ENCODE results near the gene MTHFR.

The MTHFR gene

GRCh38 chr1:11833900-11834299 lies 28.1 kb upstream of the MTHFR start:
- WGBS (ENCODE audit: extremely low coverage, insufficient coverage, insufficient read length): no CpG with 5 or more reads among the region's 13 CpGs
- Histone ChIP-seq H4K91ac (ENCODE audit: low read depth, low read length) (no peak overlapping the region), H3K79me2 (ENCODE audit: control insufficient read depth, insufficient read depth, low read length, poor library complexity) (no peaks in the 10 kb centered on the region), H3K4me3 (ENCODE audit: low read depth, low read length) (no peak overlapping the region), H3K4me2 (ENCODE audit: low read length) (no peak overlapping the region), H3K4ac (ENCODE audit: low read depth, low read length) (no peak overlapping the region), H4K12ac (ENCODE audit: low read depth, low read length) (no peak overlapping the region), H3K14ac (ENCODE audit: low read length) (no peak overlapping the region), H3K79me1 (ENCODE audit: low read length) (no peaks in the 10 kb centered on the region), H3K9me3 (ENCODE audit: insufficient read depth, low read depth, low read length) (peaks cover 4% of the 10 kb centered on the region), H2AFZ (ENCODE audit: insufficient read depth, low read length, poor library complexity) (no peak overlapping the region), H2BK120ac (ENCODE audit: insufficient read depth, low read length, poor library complexity) (no peak overlapping the region), H3K18ac (ENCODE audit: low read length) (no peak overlapping the region), H3K27ac (ENCODE audit: low read depth, low read length) (no peak overlapping the region), H3K4me1 (ENCODE audit: control insufficient read depth in 1 of 2, insufficient read depth in 2 of 2, low read length in 2 of 2) (no peaks in the 10 kb centered on the region), H3K9ac (ENCODE audit: low read length) (no peak overlapping the region), H3K23ac (ENCODE audit: low read length) (no peak overlapping the region), H2BK5ac (ENCODE audit: low read depth, low read length, poor library complexity) (no peak overlapping the region), H2BK12ac (ENCODE audit: low read length) (no peak overlapping the region), H3K27me3 (ENCODE audit: insufficient read depth, low read length) (no peaks in the 10 kb centered on the region), H2AK5ac (ENCODE audit: low read length) (no peak overlapping the region), H3K36me3 (ENCODE audit: control insufficient read depth in 1 of 2, insufficient read depth in 2 of 2, low read length in 2 of 2) (peaks cover 76 to 84% of the 10 kb centered on the region in 2 experiments), H4K8ac (ENCODE audit: low read depth, low read length) (no peak overlapping the region)
- no peak for DNase-seq

GRCh38 chr1:11833497-11833896 lies 27.7 kb upstream of the MTHFR start:
- Histone ChIP-seq H2BK12ac (ENCODE audit: low read length) (no peak overlapping the region), H3K4ac (ENCODE audit: low read depth, low read length) (no peak overlapping the region), H3K14ac (ENCODE audit: low read length) (no peak overlapping the region), H3K9ac (ENCODE audit: low read length) (no peak overlapping the region), H3K4me3 (ENCODE audit: low read depth, low read length) (no peak overlapping the region), H4K12ac (ENCODE audit: low read depth, low read length) (no peak overlapping the region), H3K27me3 (ENCODE audit: insufficient read depth, low read length) (no peaks in the 10 kb centered on the region), H2BK120ac (ENCODE audit: insufficient read depth, low read length, poor library complexity) (no peak overlapping the region), H3K79me2 (ENCODE audit: control insufficient read depth, insufficient read depth, low read length, poor library complexity) (no peaks in the 10 kb centered on the region), H3K4me2 (ENCODE audit: low read length) (no peak overlapping the region), H3K4me1 (ENCODE audit: control insufficient read depth in 1 of 2, insufficient read depth in 2 of 2, low read length in 2 of 2) (no peaks in the 10 kb centered on the region), H3K18ac (ENCODE audit: low read length) (no peak overlapping the region), H2BK5ac (ENCODE audit: low read depth, low read length, poor library complexity) (no peak overlapping the region), H3K36me3 (ENCODE audit: control insufficient read depth in 1 of 2, insufficient read depth in 2 of 2, low read length in 2 of 2) (peaks cover 78 to 85% of the 10 kb centered on the region in 2 experiments), H2AFZ (ENCODE audit: insufficient read depth, low read length, poor library complexity) (no peak overlapping the region), H2AK5ac (ENCODE audit: low read length) (no peak overlapping the region), H3K27ac (ENCODE audit: low read depth, low read length) (no peak overlapping the region), H4K8ac (ENCODE audit: low read depth, low read length) (no peak overlapping the region), H3K23ac (ENCODE audit: low read length) (no peak overlapping the region), H3K79me1 (ENCODE audit: low read length) (no peaks in the 10 kb centered on the region), H4K91ac (ENCODE audit: low read depth, low read length) (no peak overlapping the region), H3K9me3 (ENCODE audit: insufficient read depth, low read depth, low read length) (peaks cover 4% of the 10 kb centered on the region)
- no CpG with 5 or more reads among the region's 8 CpGs for whole genome bisulfite sequencing (ENCODE audit: extremely low coverage, insufficient coverage, insufficient read length)
- no peak for DNase-seq

GRCh38 chr1:11831945-11832725 lies 26.4 kb upstream of the MTHFR start:
- Histone ChIP-seq H4K91ac (ENCODE audit: low read depth, low read length) (no peak overlapping the region), H3K4ac (ENCODE audit: low read depth, low read length) (no peak overlapping the region), H3K27ac (ENCODE audit: low read depth, low read length) (no peak overlapping the region), H3K36me3 (ENCODE audit: control insufficient read depth in 1 of 2, insufficient read depth in 2 of 2, low read length in 2 of 2) (peaks cover 77 to 85% of the 10 kb centered on the region in 2 experiments), H4K12ac (ENCODE audit: low read depth, low read length) (no peak overlapping the region), H3K14ac (ENCODE audit: low read length) (no peak overlapping the region), H3K4me3 (ENCODE audit: low read depth, low read length) (no peak overlapping the region), H3K9ac (ENCODE audit: low read length) (no peak overlapping the region), H2BK5ac (ENCODE audit: low read depth, low read length, poor library complexity) (no peak overlapping the region), H2AFZ (ENCODE audit: insufficient read depth, low read length, poor library complexity) (no peak overlapping the region), H2BK120ac (ENCODE audit: insufficient read depth, low read length, poor library complexity) (no peak overlapping the region), H3K23ac (ENCODE audit: low read length) (no peak overlapping the region), H3K4me1 (ENCODE audit: control insufficient read depth in 1 of 2, insufficient read depth in 2 of 2, low read length in 2 of 2) (no peaks in the 10 kb centered on the region), H3K4me2 (ENCODE audit: low read length) (no peak overlapping the region), H2BK12ac (ENCODE audit: low read length) (no peak overlapping the region), H4K8ac (ENCODE audit: low read depth, low read length) (no peak overlapping the region), H3K79me1 (ENCODE audit: low read length) (no peaks in the 10 kb centered on the region), H3K18ac (ENCODE audit: low read length) (no peak overlapping the region), H3K9me3 (ENCODE audit: insufficient read depth, low read depth, low read length) (peaks cover 2% of the 10 kb centered on the region), H3K27me3 (ENCODE audit: insufficient read depth, low read length) (no peaks in the 10 kb centered on the region), H3K79me2 (ENCODE audit: control insufficient read depth, insufficient read depth, low read length, poor library complexity) (no peaks in the 10 kb centered on the region), H2AK5ac (ENCODE audit: low read length) (no peak overlapping the region)
- no CpG with 5 or more reads among the region's 9 CpGs for WGBS (ENCODE audit: extremely low coverage, insufficient coverage, insufficient read length)
- DNase-seq: no peak

GRCh38 chr1:11828511-11828910 lies 22.7 kb upstream of the MTHFR start:
- no peak overlapping the region for H3K4ac ChIP-seq (ENCODE audit: low read depth, low read length)
- H3K27ac ChIP-seq (ENCODE audit: low read depth, low read length): no peak overlapping the region
- H2AFZ ChIP-seq (ENCODE audit: insufficient read depth, low read length, poor library complexity): no peak overlapping the region
- no peak overlapping the region for H3K23ac ChIP-seq (ENCODE audit: low read length)
- no peak overlapping the region for H3K18ac ChIP-seq (ENCODE audit: low read length)
- no CpG with 5 or more reads among the region's 19 CpGs for WGBS (ENCODE audit: extremely low coverage, insufficient coverage, insufficient read length)
- H2BK120ac ChIP-seq (ENCODE audit: insufficient read depth, low read length, poor library complexity): no peak overlapping the region
- H4K12ac ChIP-seq (ENCODE audit: low read depth, low read length): no peak overlapping the region
- no peak overlapping the region for H3K4me2 ChIP-seq (ENCODE audit: low read length)
- no peak overlapping the region for H3K9ac ChIP-seq (ENCODE audit: low read length)
- no peak overlapping the region for H4K8ac ChIP-seq (ENCODE audit: low read depth, low read length)
- no peaks in the 10 kb centered on the region for H3K79me1 ChIP-seq (ENCODE audit: low read length)
- DNase-seq: no peak
- H4K91ac ChIP-seq (ENCODE audit: low read depth, low read length): no peak overlapping the region
- H3K4me1 ChIP-seq (ENCODE audit: control insufficient read depth in 1 of 2, insufficient read depth in 2 of 2, low read length in 2 of 2): no peaks in the 10 kb centered on the region
- H2BK5ac ChIP-seq (ENCODE audit: low read depth, low read length, poor library complexity): no peak overlapping the region
- no peaks in the 10 kb centered on the region for H3K79me2 ChIP-seq (ENCODE audit: control insufficient read depth, insufficient read depth, low read length, poor library complexity)
- H2AK5ac ChIP-seq (ENCODE audit: low read length): no peak overlapping the region
- no peak overlapping the region for H2BK12ac ChIP-seq (ENCODE audit: low read length)
- no peaks in the 10 kb centered on the region for H3K27me3 ChIP-seq (ENCODE audit: insufficient read depth, low read length)
- H3K4me3 ChIP-seq (ENCODE audit: low read depth, low read length): no peak overlapping the region
- no peak overlapping the region for H3K14ac ChIP-seq (ENCODE audit: low read length)
- H3K36me3 ChIP-seq (ENCODE audit: control insufficient read depth in 1 of 2, insufficient read depth in 2 of 2, low read length in 2 of 2): peaks cover 65 to 83% of the 10 kb centered on the region in 2 experiments
- no peaks in the 10 kb centered on the region for H3K9me3 ChIP-seq (ENCODE audit: insufficient read depth, low read depth, low read length)

Data from trophoblast cell (in vitro differentiated cells and primary cell).